Right ventricle myocardium inferior (tissue), 1 donor: ENCODE results near the gene WDR81. TPM values are rescaled to one million over a fixed set of nuclear protein-coding genes. Genes with fewer than 3 reads are reported as not detected.
"Not testable (repeated sequence)": the region's sequence is repeated elsewhere in the genome, so short reads cannot be mapped to it uniquely, and the experiment has no call there.

Experiments
- ATAC-seq: fragments of 200-7000 bp; cut with Tn5 transposase; one replicate; pipeline ENCODE4 v1.9.1; 2020; ENCODE audit warnings: mild to moderate bottlenecking, moderate library complexity
- DNase-seq: peaks from one replicate; pipeline ENCODE4 v3.0.0; 2021; ENCODE audit errors: missing footprints
- intact Hi-C: fragments of 100-400 bp; cut with DNase I; formaldehyde crosslinking; loops from one replicate; pipeline ENCODE4 v1.11.0; 2022
- total RNA-seq: library from RNA; stranded (reverse); fragmentation: NEBNext Ultra II Directional; extraction: Animal tissue kit (Norgen Biotek cat#: 25700); gene quantifications from one replicate; pipeline ENCODE4 v1.2.1, GENCODE V29; 2021
- donor health status: DM: no; HTN: yes; CAD: no; lungs with severe emphysema.

The WDR81 gene
- total RNA-seq, 1 donor from 2014 or later: 10.4 TPM

DNA sequence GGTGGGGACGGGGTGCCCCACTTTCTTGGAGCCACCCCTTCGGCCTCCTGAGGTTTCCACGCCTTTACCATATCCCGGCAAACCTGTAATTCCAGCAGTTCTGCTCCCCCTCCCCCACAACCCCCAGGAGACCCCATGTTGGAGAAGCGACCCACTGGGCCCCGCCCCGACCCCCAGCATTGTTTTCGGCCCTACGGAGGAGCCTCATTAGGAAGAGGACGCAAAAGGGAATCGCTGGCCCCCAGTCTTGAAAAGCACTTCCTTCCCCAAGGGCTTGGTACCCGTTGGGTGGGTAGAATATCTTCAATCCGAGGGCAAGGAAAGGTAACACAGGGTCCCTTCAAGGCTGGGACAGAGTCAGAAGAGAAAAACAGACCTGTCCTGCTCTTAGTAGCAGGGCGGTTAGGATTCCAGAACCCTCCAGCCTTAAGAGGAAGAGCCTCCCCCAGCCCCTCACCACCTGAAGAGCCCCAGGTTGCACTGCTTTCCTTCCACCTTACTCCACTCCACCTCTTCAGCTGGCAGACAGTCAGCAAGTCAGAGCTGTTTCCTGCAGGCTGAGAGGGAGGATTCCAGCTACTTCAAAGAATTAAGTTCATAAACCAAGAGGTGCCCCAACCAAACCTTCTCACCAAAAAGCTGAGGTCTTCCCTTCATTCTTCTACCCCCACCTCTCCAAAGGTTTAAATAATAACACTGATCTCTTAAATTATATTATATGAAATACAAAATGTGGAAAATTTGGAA, 13.5 kb upstream of the WDR81 start:
- ATAC-seq (no peak), DNase-seq (no peak)
- intact Hi-C loops: loop anchor here (2.0 to 5.0 kb wide), 2 partner anchors 26 to 331 kb away; partner anchors contain the start of genes OVCA2 and PRPF8

DNA sequence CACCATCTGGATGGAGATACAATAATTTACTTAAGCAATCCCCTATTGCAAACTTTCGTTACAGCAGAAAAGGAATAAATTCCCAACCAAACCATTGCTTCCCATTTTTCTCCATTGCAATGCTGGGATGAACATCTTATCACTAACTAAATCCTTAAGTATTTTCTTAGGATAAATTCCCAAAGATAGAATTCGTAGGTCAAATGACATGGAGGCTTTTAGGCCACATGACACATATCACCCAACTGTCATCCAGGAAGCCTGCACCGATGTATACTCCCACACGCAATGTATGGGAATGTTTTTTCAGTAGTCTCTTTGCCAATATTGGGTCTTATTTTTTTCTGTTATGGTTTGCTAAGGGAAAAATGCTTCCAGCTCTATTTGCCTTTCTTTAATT, 12.7 kb upstream of the WDR81 start:
- ATAC-seq (no peak), DNase-seq (no peak)
- intact Hi-C loops: loop anchor here (2.0 to 5.0 kb wide), 2 partner anchors 27 to 330 kb away; partner anchors contain the start of genes OVCA2 and PRPF8

DNA sequence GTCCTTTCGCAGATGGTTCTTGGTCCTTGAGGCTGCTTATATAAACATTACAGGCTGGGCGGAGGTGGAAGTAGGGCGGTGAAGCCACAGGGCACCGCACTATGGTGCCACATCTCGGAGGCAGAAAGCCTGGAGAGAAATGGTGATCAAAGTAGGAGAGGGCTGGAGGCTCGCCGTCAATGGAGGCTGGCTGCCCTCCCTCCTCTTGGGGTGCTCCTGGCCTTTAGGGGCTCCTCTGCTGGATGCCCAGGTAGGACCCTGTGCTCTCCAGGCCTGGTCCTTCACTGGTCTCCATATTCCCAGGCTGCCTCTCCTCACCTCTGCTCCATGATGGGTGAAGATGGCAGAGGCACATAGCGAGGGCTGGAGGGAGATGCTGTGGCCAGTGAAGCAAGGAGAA, 12.2 kb upstream of the WDR81 start:
- ATAC-seq: no peak
- no peak for DNase-seq
- intact Hi-C loops: loop anchor here (5.0 kb wide), 1 partner anchor 330 kb away; the partner anchor contains the start of gene OVCA2

DNA sequence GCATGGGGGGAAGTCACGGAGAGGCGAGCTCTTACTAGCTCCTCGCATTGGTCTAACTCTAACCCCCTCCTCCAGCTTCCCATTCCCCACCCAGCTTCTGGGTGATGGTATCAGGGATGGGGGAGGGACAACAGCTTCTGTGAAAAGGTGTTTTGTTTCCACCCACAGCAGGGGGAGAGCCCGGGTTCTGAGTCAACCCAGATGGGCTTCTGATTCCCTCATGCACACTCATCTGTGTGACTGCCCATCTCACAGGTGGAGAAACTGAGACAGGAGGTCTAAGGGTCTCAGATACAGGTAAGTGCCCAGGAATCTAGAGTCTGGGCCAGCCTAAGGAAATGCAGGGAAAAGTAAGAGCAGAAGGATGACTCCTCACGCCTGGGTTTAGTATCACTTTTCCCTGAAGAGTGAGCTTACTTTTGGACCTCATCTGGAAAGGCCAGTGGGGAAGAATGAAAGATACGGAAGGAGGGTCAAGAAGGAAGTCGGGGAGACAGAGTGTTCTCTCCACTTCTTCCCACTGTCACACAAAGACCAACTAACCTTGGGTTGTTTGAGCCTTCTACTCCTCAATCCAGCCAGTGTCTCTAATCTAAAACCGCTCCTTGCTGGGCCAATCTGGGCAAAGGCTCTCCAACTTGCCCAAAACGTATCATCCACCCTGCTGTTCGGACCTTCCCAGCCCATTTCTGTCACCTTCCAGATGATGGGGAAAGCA, 11.2 kb upstream of the WDR81 start:
- intact Hi-C loops: loop anchor here (5.0 kb wide), 1 partner anchor 329 kb away; the partner anchor contains the start of gene OVCA2
- ATAC-seq (no peak), DNase-seq (no peak)

DNA sequence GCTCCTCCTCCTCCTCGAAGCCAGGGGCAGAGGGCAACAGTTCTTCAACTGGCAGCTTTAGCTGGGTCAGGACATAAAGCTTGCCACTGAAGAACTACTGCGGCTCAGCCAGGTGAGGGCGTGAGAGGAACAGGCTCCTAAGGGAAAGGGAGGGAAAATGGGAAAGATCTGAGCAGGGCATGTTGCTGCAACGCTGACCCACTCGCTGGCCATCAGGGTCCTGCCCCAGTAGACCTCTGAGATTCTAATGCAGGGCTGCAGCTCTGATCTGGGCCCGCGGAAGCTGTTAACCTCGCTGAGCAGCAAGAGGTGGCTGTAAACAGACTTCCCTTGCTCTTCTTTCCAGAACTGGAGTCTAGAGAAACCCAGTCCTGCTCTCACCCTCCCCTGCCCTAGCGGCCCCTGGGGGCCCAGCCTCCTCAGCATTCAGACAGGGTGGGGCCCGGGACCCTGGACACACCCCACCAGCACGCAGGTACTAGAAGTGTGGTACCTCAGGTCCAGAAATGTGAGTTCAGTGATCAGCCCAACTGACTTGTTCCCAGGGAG, 10.6 kb upstream of the WDR81 start:
- intact Hi-C loops: loop anchor here (1.0 to 5.0 kb wide), 3 partner anchors 45 to 328 kb away; partner anchors contain the start of genes OVCA2 and RILP
- ATAC-seq (no peak), DNase-seq (no peak)

DNA sequence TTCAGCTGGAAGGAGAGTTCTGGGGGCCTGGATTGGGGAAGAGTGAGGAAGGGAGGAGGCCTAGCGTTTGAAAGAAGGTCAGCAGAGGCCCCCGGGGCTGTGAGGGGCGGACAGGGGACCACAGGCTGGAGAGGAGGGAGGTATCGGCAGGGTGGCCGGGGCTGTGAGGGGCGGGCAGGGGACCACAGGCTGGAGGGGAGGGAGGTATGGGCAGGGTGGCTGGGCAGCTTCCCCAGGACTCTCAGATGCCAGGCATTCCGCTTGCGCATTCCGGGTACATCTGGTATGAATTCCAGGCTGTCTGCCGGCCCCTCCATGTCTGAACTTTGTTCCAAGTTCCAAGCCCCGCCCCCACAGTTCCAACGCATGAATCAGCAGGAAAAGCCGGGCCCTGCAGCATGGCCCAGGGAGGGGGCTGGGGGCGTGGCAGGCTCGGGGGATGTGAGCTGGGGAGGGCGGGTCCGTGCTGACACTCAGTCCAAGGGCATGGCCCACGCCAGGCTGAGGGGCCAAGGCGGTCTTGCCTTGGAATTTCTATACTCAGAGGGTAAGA, 10.0 kb upstream of the WDR81 start:
- peak; percentile 58 for ATAC-seq
- intact Hi-C loops: loop anchor here (1.0 to 5.0 kb wide), 3 partner anchors 45 to 328 kb away; partner anchors contain the start of genes OVCA2 and RILP

DNA sequence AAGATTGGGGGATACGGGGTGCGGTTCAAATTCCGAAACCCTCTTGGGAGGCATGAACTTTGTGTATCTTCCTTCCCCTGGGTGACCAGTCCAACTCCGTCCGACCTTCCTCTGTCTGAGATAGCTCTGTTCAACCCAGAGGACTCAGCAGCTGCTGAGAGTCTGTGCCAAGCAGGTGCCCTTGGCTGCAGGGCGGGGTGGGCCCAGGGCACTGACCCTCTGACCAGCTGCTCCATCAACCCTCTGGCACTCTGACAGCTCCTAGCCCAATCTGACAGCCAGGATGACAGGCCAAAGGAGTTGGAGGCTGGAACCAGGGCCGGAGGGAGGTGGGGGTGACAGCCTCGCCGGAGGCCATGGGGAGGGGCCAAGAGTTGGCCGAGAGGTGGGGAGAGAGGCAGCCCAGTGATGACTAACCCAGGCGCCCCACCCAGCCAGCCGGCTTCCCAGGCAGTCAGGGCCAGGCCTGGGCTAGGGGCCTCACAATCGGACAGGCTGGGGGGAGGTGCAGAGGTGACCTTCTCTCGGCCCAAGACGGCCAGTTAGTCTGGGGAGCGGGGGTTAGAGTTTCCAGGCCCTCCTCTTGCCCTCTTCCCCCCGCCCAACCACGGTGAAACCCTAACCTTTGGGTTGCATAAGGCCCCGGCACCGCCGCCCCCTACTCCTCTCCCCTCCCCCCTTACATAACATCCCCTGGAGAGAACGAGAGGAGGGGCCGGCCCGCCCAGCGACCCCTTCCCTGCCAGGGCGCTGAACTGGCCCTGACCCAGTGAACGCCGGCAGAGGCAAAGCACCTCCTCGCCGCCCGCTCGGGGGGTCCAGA, 9.3 kb upstream of the WDR81 start:
- ATAC-seq (peak; percentile 67), DNase-seq (peak; percentile 95)
- intact Hi-C loops: loop anchor here (1.0 to 5.0 kb wide), 3 partner anchors 46 to 327 kb away; partner anchors contain the start of genes OVCA2 and RILP

More for the DNA sequence above, 10.0 kb upstream of the WDR81 start:
- peak; percentile 98 for DNase-seq

DNA sequence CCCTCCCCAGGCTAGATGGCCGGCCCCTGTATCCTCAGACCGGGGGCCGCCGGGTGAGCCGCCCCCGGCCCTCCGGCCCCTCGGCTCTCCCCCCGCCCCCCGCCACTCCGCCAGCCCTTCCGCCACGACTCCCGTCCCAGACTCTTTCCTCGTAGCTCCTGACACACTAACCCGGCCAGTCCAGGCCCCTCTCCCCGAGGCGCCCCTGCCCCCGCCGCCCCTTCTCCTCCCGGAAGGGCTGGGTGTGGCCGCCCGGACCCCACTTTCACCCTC, 8.8 kb upstream of the WDR81 start:
- intact Hi-C loops: loop anchor here (2.0 kb wide), 2 partner anchors 67 kb away; partner anchors contain the start of gene RILP
- DNase-seq (no peak), ATAC-seq (no peak)

DNA sequence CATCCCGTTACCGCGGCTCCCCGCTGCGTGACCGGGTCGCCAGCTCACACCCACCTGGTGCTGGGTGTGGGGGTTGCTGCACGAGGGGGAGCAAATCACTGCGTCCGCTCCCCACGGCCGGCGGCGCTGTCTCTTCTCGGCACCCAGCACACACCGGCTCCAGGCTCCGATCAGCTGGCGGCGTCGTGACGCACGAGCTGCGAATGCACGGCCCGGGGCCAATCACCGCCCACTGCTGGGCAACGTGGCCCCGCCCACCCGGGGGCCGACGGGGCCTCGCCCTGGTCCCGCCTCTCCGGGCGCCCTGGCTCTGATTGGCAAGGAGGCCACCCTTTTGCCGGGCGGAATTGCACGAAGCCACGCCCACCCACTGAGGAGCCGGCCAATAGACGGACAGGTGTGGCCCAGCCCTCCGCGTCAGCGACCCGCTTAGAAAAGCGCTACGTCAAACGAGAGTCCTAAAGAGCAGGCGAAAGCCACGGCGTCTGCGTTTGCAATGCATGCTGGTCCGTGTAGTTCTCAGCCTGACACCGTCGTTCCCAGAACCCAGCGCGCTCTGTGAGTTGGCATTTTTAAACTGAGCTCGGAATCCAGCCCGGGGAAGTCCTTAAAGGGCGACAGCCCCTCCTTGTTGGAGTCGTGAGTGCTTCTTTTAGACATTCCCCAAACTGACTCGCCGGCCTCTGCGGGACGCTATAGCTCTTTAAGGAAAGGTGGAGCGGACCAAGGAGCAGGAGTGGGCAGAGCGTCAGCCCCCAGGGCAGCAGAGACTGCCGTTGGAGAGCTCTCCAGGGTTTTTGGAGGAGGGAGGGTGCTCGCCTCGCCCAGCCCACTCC, 8.2 kb upstream of the WDR81 start:
- DNase-seq (peak; percentile 100), ATAC-seq (peak; percentile 80)
- intact Hi-C loops: loop anchor here (2.0 kb wide), 1 partner anchor 67 kb away; no protein-coding TSS in a partner anchor

DNA sequence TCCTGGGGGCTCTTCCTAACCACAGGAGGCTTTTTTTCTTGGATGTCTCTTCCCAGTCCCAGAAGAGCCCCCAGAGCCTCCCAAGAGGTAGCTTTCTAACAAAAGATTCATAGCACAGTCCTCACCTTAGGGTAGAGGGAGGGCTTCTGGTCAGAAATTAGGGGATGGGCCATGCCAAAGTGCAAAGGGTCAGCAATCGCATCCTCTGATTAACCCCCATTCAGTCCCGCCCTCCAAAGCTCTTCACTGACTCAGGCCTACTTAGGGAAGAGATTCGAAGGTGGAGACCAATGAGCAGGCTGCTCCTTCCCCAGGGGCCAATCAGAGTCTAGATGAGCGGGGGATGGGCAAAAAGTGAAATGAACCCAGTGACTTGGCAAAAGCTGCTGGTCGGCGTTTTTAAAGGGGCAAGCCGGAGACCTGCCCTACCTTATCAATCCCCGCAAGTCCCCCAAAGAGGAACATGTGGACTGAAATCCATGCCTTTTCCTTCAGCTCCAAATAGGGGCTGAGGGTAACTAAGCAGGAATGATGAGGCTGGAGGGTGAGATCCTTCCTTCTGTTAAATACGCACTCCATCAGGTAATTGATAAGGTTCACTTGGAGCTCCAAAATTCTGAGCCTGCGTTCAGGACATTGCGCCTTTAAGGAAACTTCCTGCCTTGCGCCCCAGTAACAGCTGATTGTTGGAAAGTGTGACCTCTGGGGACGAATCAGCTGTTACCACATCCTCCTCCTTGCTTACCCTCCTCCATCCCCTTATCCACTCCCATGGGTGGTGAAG, 7.4 kb upstream of the WDR81 start:
- intact Hi-C loops: loop anchor here (2.0 kb wide), 1 partner anchor 66 kb away; no protein-coding TSS in a partner anchor
- ATAC-seq (peak; percentile 61), DNase-seq (peak; percentile 87)

DNA sequence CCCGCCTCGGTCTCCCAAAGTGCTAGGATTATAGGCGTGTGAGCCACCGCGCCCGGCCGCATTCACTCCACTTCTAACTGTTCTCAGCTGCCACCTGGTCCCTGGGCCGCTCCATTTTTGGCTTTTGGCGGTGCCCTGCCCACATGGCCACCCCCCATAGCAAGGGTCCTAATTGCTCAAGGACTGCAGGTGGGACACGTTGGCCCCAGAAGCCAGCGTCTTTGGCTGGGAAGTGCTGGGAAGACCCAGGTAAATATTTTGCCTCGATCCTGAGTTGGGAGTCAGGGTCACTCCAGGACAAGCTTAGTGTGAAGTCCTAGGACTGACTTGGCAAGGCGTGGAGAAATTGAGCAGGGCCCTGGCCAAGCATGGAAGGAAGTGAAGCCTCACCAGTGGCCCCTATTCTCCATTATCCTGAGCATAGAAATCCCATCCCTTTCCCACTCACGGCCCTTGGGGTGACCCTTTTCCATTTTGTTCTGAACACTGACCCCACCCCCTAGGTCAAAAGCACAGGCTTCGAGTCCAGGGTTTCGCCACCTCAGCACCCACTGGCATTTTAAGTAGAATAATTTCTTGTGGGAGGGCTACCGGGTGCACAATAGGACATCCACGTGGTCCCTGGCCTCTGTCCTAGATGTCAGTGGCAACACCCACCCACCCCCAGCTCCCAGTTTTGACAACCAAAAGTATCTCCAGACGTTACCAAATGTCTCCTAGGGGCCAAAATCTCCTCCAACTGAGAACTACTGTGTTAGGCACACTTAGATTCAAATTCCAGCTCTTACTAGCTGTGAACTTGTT, 5.9 kb upstream of the WDR81 start:
- intact Hi-C loops: no loop called here
- ATAC-seq (no peak), DNase-seq (no peak)

DNA sequence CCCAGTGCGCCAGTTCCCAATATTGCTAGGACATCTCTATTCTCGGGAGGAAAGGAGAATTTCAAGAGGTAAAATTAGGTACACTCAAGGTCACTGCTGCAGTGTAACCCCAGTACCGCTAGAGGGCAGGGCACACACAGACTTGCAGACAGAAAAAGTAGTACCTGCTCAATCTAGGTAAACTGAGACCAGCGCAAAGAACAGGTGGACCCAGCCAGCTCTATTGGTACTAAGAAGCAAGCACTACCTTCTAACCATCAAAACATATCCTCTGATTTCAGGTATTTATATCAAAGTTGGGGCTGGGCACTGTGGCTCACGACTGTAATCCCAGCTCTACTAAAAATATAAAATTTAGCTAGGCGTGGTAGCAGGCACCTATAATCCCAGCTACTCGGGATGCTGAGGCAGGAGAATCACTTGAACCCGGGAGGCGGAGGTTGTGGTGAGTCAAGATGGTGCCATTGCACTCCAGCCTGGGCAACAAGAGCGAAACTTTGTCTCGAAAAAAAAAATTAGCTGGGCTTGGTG, 3.6 kb upstream of the WDR81 start:
- intact Hi-C loops: loop anchor here (5.0 kb wide), 3 partner anchors 41 to 146 kb away; partner anchors contain the start of gene SERPINF1
- DNase-seq: no peak
- ATAC-seq: no peak

DNA sequence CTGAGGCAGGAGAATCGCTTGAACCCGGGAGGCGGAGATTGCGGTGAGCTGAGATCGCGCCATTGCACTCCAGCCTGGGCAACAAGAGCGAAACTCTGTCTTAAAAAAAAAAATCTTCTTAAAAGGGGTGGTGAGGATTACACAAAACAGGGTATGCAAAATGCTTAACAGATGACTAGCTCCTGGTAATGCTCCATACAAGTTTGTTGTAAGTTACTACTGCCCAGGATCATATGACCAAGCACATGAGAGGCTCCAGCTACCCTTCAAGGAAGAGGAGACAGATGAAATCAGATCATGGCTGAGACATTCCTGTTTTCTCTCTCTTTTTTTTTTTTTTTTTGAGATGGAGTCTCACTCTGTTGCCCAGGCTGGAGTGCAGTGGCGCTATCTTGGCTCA, 2.5 kb upstream of the WDR81 start:
- not testable (repeated sequence) for ATAC-seq, DNase-seq
- intact Hi-C loops: loop anchor here (5.0 kb wide), 3 partner anchors 40 to 145 kb away; partner anchors contain the start of gene SERPINF1

DNA sequence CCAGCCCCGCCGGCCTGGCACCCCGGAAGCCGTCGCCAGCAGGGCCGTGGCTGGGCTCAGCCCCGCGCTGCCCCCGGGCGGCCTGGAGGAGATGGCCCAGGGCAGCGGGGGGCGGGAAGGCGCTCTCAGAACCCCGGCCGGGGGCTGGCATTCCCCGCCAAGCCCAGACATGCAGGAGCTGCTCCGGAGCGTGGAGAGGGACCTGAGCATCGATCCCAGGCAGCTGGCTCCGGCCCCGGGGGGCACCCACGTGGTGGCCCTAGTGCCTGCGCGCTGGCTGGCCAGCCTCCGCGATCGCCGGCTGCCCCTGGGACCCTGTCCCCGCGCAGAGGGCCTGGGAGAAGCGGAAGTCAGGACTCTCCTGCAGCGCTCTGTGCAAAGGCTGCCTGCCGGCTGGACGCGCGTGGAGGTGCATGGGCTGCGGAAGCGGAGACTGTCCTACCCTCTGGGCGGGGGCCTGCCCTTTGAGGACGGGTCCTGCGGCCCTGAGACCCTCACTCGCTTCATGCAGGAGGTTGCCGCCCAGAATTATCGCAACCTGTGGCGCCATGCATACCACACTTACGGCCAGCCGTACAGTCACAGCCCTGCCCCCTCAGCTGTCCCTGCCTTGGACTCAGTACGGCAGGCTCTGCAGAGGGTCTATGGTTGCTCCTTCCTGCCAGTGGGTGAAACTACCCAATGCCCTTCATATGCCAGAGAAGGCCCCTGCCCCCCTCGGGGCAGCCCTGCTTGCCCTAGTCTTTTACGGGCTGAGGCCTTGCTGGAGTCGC, 551 bp downstream of the WDR81 start:
- peak; percentile 78 for DNase-seq
- intact Hi-C loops: loop anchor here (2.0 to 5.0 kb wide), 4 partner anchors 37 to 142 kb away; partner anchors contain the start of gene SERPINF1
- ATAC-seq: peak; percentile 49
